ENCODE data around the gene PRLR.
"Not testable (repeated sequence)": the region's sequence is repeated elsewhere in the genome, so short reads cannot be mapped to it uniquely, and the experiment has no call there.

PRLR gene

DNA sequence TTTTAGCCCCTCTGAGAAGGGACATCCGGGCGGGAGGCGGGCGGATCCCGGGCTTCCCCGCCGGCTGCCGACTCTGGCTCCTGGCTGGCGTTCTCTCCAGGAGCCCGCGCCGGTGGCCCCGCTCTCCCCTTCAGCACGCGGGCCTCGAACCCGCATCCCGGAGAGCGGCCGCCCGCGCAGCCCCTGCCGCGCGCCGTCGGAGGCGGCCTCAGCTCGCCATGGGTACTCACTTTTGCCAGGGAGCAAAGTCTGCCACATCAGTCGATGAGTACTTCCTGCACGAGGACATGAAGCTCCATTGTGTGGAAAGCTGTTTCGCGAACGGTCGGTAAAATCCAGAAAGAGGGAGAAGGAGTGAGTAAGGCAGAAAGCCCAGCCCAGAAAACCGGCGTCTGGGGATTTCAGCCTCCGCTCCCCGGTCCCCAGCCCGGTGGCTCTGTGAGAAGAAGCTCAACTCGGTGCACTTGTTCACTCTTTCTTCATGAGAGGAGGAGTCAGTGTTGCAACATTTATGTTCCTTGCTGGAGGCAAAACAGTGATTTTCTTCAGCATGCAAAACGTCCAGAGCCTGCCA, at the start of gene PRLR:
PRLR (minus strand) TSS at position 450 of the 574 bp plus-strand sequence. CDS start 140,867 bp downstream, outside the sequence.
- FAIRE-seq = no peak

GRCh38 chr5:35274839-35275509, 44.7 kb upstream of the PRLR start:
- FAIRE-seq = no peak

- no peak for FAIRE-seq
Measured at GRCh38 chr5:35269006-35269405, 38.7 kb upstream of the PRLR start.

GRCh38 chr5:35266276-35266675, 36.0 kb upstream of the PRLR start:
- FAIRE-seq = no peak

DNA sequence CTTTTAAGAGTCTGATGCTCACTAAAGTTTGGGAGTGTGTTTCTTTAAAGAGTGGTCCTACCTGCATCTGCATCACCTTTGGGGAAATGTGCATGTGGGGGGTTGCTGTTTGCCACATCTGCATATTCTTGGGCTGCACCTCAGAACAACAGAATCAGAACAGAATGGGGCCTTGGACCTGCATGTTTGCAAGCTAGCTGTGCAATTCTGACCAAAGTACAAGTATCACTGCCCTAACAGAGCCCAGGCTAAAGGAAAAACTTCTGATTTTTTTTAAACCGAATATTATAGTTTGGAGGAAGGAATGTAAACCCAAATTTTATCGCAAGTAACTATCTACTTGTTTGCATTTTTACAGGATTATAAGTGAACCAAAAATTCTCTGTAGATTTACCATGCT, 34.2 kb upstream of the PRLR start:
- no peak for FAIRE-seq

- FAIRE-seq = no peak
Measured at GRCh38 chr5:35263266-35263877, 33.1 kb upstream of the PRLR start.

DNA sequence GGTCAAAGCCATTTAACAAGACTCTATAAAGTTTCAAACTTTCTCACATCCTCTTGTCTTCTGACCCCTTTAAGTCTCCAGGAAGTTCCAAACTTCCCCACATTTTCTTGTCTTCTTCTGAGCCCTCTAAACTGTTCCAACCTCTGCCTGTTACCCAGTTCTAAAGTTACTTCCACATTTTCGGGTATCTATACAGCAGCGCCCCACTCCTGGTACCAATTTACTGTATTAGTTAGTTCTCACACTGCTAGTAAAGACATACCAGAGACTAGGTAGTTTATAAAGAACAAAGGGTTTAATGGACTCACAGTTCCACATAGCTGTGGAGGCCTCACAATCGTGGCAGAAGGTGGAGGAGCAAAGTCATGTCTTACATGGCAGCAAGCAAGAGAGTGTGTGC, 23.3 kb upstream of the PRLR start:
- FAIRE-seq = no peak

- FAIRE-seq = no peak
Measured at GRCh38 chr5:35252963-35253362, 22.7 kb upstream of the PRLR start.

GRCh38 chr5:35248843-35249780, 18.8 kb upstream of the PRLR start:
- FAIRE-seq = no peak

DNA sequence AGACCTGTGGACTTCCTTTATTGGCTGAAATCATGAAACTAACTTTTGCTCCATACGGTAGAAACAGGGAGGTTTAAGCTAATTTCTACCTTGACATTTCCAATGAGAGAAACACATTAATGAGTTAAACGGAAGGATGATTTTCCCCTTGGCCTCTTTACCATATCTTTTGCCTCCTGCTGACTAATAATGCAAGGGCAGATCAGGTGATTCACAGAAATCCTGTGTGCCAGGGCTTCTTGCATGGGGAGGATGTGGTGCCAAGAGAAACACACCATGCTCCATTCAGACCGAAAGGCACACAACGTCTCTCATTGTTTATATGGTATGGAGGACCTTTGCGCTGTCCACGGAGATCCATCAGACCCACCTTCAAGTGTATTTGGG, 17.4 kb upstream of the PRLR start:
- FAIRE-seq = no peak

GRCh38 chr5:35246900-35247647, 16.8 kb upstream of the PRLR start:
- FAIRE-seq = no peak

GRCh38 chr5:35246411-35246810, 16.1 kb upstream of the PRLR start:
- FAIRE-seq = no peak

DNA sequence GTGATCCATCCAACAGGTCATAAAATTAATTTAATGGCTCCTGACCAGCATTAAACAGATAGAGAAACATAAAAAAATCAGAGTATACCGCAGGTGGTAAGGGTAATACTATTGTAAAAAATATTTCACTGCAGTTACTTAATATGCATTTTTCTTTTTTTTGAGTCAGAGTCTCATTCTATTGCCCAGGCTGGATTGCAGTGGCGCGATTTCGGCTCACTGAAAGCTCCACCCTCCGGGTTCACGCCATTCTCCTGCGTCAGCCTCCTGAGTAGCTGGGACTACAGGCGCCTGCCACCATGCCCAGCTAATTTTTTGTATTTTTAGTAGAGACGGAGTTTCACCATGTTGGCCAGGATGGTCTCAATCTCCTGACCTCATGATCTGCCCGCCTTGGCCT, 15.1 kb upstream of the PRLR start:
- FAIRE-seq = not testable (repeated sequence)

DNA sequence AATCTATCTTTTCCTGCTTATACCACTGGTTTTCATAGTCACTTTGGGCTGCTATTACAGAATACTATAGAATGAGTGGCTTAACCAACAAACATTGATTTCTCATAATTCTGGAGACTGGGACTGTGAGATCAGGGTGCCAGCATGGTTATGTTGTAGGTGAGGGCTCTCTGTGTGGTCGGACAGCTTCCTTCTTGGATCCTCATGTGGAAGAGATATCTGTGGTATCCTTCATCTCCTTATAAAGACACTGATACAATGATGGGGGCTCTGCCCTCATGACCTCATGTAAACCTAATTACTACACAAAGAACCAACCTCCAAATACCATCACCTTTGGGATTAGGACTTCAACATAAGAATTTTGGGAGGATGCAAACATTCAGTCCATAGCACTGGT, 13.9 kb upstream of the PRLR start:
- no peak for FAIRE-seq

GRCh38 chr5:35242702-35243258, 12.5 kb upstream of the PRLR start:
- FAIRE-seq = no peak

GRCh38 chr5:35240892-35241291, 10.6 kb upstream of the PRLR start:
- no peak for FAIRE-seq

DNA sequence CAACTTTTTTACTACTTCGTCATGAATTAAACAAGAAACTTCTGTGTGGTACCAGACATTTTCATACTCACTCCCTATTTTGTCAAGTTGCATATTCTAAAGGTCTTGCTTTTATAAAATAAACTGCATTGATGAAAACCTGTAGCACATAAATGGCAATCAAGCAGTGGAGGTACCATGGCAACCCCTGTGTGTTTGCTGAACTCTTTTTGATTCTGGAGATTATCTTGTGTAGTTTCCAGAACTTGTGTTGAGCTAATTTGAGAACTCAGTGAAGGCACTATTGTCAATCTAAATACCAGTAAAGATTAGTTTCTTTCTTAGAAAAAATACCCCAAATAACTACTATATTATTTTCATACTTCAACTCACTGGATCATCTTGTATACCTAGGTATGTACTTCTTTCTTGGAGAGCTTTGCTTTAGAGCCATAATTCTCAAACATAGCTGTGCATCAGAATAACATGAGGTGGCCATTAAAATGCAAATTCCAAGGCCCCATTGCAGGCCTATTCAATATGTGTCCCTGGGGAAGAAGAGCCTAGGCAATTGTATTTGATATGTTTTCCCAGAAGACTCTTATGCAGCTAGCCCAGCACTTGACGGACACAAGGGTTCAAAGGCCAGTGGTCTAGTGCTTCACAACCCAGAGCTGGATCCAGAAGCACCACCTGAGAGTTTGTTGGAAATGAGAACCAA, 9.8 kb upstream of the PRLR start:
- no peak for FAIRE-seq

- FAIRE-seq = no peak
Measured at GRCh38 chr5:35239476-35239875, 9.2 kb upstream of the PRLR start.

DNA sequence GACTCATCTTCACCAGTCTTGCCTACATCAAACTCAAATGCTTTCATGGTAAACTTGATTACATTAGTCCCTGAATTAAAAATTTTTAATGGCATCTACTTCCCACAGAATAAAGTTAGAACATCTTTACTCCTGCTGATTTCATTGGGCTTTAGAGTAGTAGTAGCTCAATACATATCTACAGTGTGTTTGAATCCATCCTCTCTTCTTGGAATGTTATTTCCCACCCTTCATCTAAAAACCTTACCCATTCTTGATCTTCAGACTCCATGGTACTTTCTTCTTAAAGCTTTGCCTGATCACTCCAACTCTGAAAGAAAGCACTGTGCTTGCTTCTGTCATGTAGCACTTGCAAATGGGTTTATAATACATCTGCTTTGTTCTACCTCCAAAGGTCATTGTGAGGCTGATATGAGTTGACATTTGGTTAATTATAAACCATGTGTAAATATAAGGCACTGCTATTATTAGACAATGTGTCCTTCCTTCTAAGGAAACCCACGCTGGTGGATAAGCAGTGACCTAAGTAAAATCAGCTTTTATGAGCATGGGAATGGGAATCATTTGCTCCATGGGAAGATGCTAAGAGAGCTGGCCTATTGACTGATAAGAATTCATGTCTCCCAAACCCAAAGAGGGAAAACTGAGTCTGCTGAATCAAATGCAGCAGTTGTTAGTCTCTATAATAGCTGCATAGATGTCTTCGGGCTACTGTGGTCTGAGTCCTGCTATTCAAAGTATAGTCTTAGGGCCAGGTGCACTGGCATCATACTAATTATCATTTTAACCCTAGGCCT, 7.5 kb upstream of the PRLR start:
- no peak for FAIRE-seq

DNA sequence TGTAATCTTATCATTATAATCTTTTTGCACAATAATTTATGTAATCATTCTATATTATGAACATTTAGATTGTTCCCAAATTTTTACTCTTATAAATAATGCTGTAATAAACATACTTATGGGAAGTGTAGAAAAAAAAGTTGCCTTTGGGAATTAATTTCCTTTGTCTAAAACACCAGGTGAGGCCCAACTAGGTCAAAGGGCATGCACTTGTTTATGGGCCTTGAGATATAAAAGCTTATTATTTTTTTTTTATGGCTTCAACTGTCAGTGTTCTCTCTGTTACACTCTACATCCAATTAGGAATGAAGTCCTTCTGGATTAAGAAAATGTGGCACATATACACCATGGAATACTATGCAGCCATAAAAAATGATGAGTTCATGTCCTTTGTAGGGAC, 6.5 kb upstream of the PRLR start:
- FAIRE-seq = no peak

DNA sequence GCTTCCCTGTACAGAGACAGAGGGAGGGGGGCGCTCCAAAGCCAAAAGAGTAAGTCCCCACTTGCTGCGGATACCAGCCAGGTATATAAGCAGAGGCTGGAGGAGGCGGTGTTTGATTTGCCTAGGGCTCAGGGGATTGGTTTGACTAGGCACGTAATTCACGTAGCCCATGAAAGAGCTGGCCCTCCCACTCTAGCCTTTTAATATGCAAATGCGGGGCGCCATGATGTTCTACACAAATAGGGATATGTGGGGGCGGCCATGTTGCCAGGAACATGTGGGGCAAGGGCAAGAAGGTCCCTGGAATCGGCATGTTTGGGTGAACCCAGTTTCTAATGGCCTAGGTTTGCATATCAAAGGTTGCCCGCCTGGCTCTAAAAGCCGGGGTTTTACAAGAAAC, 3.3 kb upstream of the PRLR start:
- no peak for FAIRE-seq
